Measurements from ENCODE around the gene SH3PXD2B. TPM values are rescaled to one million over a fixed set of nuclear protein-coding genes. Genes with fewer than 3 reads are reported as not detected.
A peak's percentile ranks its signal among the peaks of the same experiment; 100 is the strongest.
"Not testable (repeated sequence)": the region's sequence is repeated elsewhere in the genome, so short reads cannot be mapped to it uniquely, and the experiment has no call there.

SH3PXD2B gene
- total and polyA plus RNA-seq, 5 donors from 2014 or later: 0.10 TPM; not detected in 4

GRCh38 chr5:172358345-172358744 lies 96.0 kb downstream of the SH3PXD2B start:
- H3K36me3 Mint-ChIP-seq: no peaks in the 10 kb centered on the region
- no peak for ATAC-seq (ENCODE audit: low read depth in 2 of 2)
- no peaks in the 10 kb centered on the region for H3K36me3 ChIP-seq (ENCODE audit: control insufficient read depth, insufficient read depth, low read length)
- H3K27ac Mint-ChIP-seq: no peak overlapping the region
- H3K4me3 ChIP-seq (ENCODE audit: low read depth, low read length): no peak overlapping the region
- H3K4me1 ChIP-seq (ENCODE audit: control insufficient read depth, insufficient read depth, low read length, poor library complexity, severe bottlenecking): no peaks in the 10 kb centered on the region
- no peaks in the 10 kb centered on the region for H3K27me3 ChIP-seq (ENCODE audit: control insufficient read depth, insufficient read depth, low read length)
- H3K27ac ChIP-seq (ENCODE audit: insufficient read depth, low read length, poor library complexity, severe bottlenecking): no peak overlapping the region
- H3K4me1 Mint-ChIP-seq: peaks cover 0 to 2% (median 0%) of the 10 kb centered on the region in 4 donors
- H3K9me3 Mint-ChIP-seq: no peaks in the 10 kb centered on the region
- H3K4me3 Mint-ChIP-seq: no peak overlapping the region
- DNase-seq: no peak
- no peaks in the 10 kb centered on the region for H3K27me3 Mint-ChIP-seq
- H3K9me3 ChIP-seq (ENCODE audit: control insufficient read depth in 2 of 2, low read length in 2 of 2): no peaks in the 10 kb centered on the region

- ATAC-seq (ENCODE audit: low read depth in 2 of 2) (no peak), DNase-seq (no peak)
- Histone ChIP-seq H3K4me3 (ENCODE audit: low read depth, low read length) (no peak overlapping the region), H3K4me1 (ENCODE audit: control insufficient read depth, insufficient read depth, low read length, poor library complexity, severe bottlenecking) (no peaks in the 10 kb centered on the region), H3K27me3 (ENCODE audit: control insufficient read depth, insufficient read depth, low read length) (no peaks in the 10 kb centered on the region), H3K9me3 (ENCODE audit: control insufficient read depth in 2 of 2, low read length in 2 of 2) (no peaks in the 10 kb centered on the region), H3K27ac (ENCODE audit: insufficient read depth, low read length, poor library complexity, severe bottlenecking) (no peak overlapping the region), H3K36me3 (ENCODE audit: control insufficient read depth, insufficient read depth, low read length) (no peaks in the 10 kb centered on the region)
- Mint-ChIP-seq H3K9me3 (no peaks in the 10 kb centered on the region), H3K4me1 (peaks cover 0 to 2% (median 0%) of the 10 kb centered on the region in 4 donors), H3K36me3 (no peaks in the 10 kb centered on the region), H3K4me3 (no peak overlapping the region), H3K27ac (no peak overlapping the region), H3K27me3 (peaks cover 6% of the 10 kb centered on the region)
Observed at GRCh38 chr5:172356527-172356926, 97.8 kb downstream of the SH3PXD2B start.

GRCh38 chr5:172356047-172356446 lies 98.3 kb downstream of the SH3PXD2B start:
- Mint-ChIP-seq H3K36me3 (no peaks in the 10 kb centered on the region), H3K9me3 (no peaks in the 10 kb centered on the region), H3K27ac (no peak overlapping the region), H3K27me3 (peaks cover 6% of the 10 kb centered on the region), H3K4me1 (peaks cover 0 to 2% (median 0%) of the 10 kb centered on the region in 4 donors), H3K4me3 (no peak overlapping the region)
- Histone ChIP-seq H3K36me3 (ENCODE audit: control insufficient read depth, insufficient read depth, low read length) (no peaks in the 10 kb centered on the region), H3K27me3 (ENCODE audit: control insufficient read depth, insufficient read depth, low read length) (no peaks in the 10 kb centered on the region), H3K27ac (ENCODE audit: insufficient read depth, low read length, poor library complexity, severe bottlenecking) (no peak overlapping the region), H3K9me3 (ENCODE audit: control insufficient read depth in 2 of 2, low read length in 2 of 2) (no peaks in the 10 kb centered on the region), H3K4me1 (ENCODE audit: control insufficient read depth, insufficient read depth, low read length, poor library complexity, severe bottlenecking) (no peaks in the 10 kb centered on the region), H3K4me3 (ENCODE audit: low read depth, low read length) (no peak overlapping the region)
- ATAC-seq (ENCODE audit: low read depth in 2 of 2): no peak
- no peak for DNase-seq

GRCh38 chr5:172353846-172354245 lies 100.5 kb downstream of the SH3PXD2B start:
- Mint-ChIP-seq H3K27ac (no peak overlapping the region), H3K4me3 (no peak overlapping the region), H3K9me3 (no peaks in the 10 kb centered on the region), H3K27me3 (peaks cover 6% of the 10 kb centered on the region), H3K36me3 (no peaks in the 10 kb centered on the region), H3K4me1 (peaks cover 0 to 2% (median 0%) of the 10 kb centered on the region in 4 donors)
- DNase-seq: no peak
- no peak overlapping the region for H3K27ac ChIP-seq (ENCODE audit: insufficient read depth, low read length, poor library complexity, severe bottlenecking)
- no peak for ATAC-seq (ENCODE audit: low read depth in 2 of 2)
- H3K9me3 ChIP-seq (ENCODE audit: control insufficient read depth in 2 of 2, low read length in 2 of 2): no peaks in the 10 kb centered on the region
- no peak overlapping the region for H3K4me3 ChIP-seq (ENCODE audit: low read depth, low read length)
- H3K27me3 ChIP-seq (ENCODE audit: control insufficient read depth, insufficient read depth, low read length): no peaks in the 10 kb centered on the region
- H3K4me1 ChIP-seq (ENCODE audit: control insufficient read depth, insufficient read depth, low read length, poor library complexity, severe bottlenecking): no peaks in the 10 kb centered on the region
- H3K36me3 ChIP-seq (ENCODE audit: control insufficient read depth, insufficient read depth, low read length): no peaks in the 10 kb centered on the region

GRCh38 chr5:172353271-172353812 lies 101.0 kb downstream of the SH3PXD2B start:
- ATAC-seq (ENCODE audit: low read depth in 2 of 2): no peak
- H3K4me3 Mint-ChIP-seq: no peak overlapping the region

GRCh38 chr5:172352526-172352925 lies 101.8 kb downstream of the SH3PXD2B start:
- H3K4me1 Mint-ChIP-seq; H3K36me3 Mint-ChIP-seq; H3K27me3 ChIP-seq (ENCODE audit: control insufficient read depth, insufficient read depth, low read length); H3K9me3 Mint-ChIP-seq; H3K27me3 Mint-ChIP-seq; H3K9me3 ChIP-seq (ENCODE audit: control insufficient read depth in 2 of 2, low read length in 2 of 2); H3K4me1 ChIP-seq (ENCODE audit: control insufficient read depth, insufficient read depth, low read length, poor library complexity, severe bottlenecking); H3K4me3 Mint-ChIP-seq; DNase-seq; H3K27ac ChIP-seq (ENCODE audit: insufficient read depth, low read length, poor library complexity, severe bottlenecking); ATAC-seq (ENCODE audit: low read depth in 2 of 2); H3K4me3 ChIP-seq (ENCODE audit: low read depth, low read length); H3K36me3 ChIP-seq (ENCODE audit: control insufficient read depth, insufficient read depth, low read length); H3K27ac Mint-ChIP-seq: not testable (repeated sequence)

More at GRCh38 chr5:172353271-172353812, 101.0 kb downstream of the SH3PXD2B start:
- Histone ChIP-seq H3K36me3 (ENCODE audit: control insufficient read depth, insufficient read depth, low read length) (no peaks in the 10 kb centered on the region), H3K4me3 (ENCODE audit: low read depth, low read length) (no peak overlapping the region), H3K4me1 (ENCODE audit: control insufficient read depth, insufficient read depth, low read length, poor library complexity, severe bottlenecking) (no peaks in the 10 kb centered on the region), H3K27ac (ENCODE audit: insufficient read depth, low read length, poor library complexity, severe bottlenecking) (no peak overlapping the region), H3K27me3 (ENCODE audit: control insufficient read depth, insufficient read depth, low read length) (no peaks in the 10 kb centered on the region), H3K9me3 (ENCODE audit: control insufficient read depth in 2 of 2, low read length in 2 of 2) (no peaks in the 10 kb centered on the region)
- Mint-ChIP-seq H3K27me3 (peaks cover 6% of the 10 kb centered on the region), H3K9me3 (no peaks in the 10 kb centered on the region), H3K27ac (no peak overlapping the region), H3K4me1 (peaks cover 0 to 2% (median 0%) of the 10 kb centered on the region in 4 donors), H3K36me3 (no peaks in the 10 kb centered on the region)
- DNase-seq: no peak

- ATAC-seq (ENCODE audit: low read depth in 2 of 2) (no peak), DNase-seq (no peak)
- Histone ChIP-seq H3K4me3 (ENCODE audit: low read depth, low read length) (no peak overlapping the region), H3K36me3 (ENCODE audit: control insufficient read depth, insufficient read depth, low read length) (no peaks in the 10 kb centered on the region), H3K4me1 (ENCODE audit: control insufficient read depth, insufficient read depth, low read length, poor library complexity, severe bottlenecking) (no peaks in the 10 kb centered on the region), H3K27ac (ENCODE audit: insufficient read depth, low read length, poor library complexity, severe bottlenecking) (no peak overlapping the region), H3K27me3 (ENCODE audit: control insufficient read depth, insufficient read depth, low read length) (no peaks in the 10 kb centered on the region), H3K9me3 (ENCODE audit: control insufficient read depth in 2 of 2, low read length in 2 of 2) (no peaks in the 10 kb centered on the region)
- Mint-ChIP-seq H3K9me3 (no peaks in the 10 kb centered on the region), H3K27ac (peak overlapping the region in 1 of 3 donors; percentile 63), H3K36me3 (no peaks in the 10 kb centered on the region), H3K4me3 (no peak overlapping the region), H3K27me3 (peaks cover 6% of the 10 kb centered on the region), H3K4me1 (peaks cover 0 to 2% (median 0%) of the 10 kb centered on the region in 4 donors)
Observed at GRCh38 chr5:172351240-172351778, 103.0 kb downstream of the SH3PXD2B start.

Data from CD4-positive, CD25-positive, alpha-beta regulatory T cell (primary cell).